Gastroesophageal sphincter (tissue), 3 donors: ENCODE data around the gene GRIK1.

ENCODE experiments used
- EP300 ChIP-seq: sonication (generic); formaldehyde crosslinking; IDR thresholded peaks from one replicate; pipeline ENCODE4 v1.6.1; 2017; ENCODE audit warnings: antibody characterized with exemption, mild to moderate bottlenecking
- POLR2A ChIP-seq, 2 donors: fragments of 450-650 bp; IDR thresholded peaks; one replicate each; pipeline ENCODE4 v1.6.1; 2017; ENCODE audit warnings: antibody characterized with exemption in 2 of 2, mild to moderate bottlenecking in 2 of 2, moderate library complexity in 1 of 2
- POLR2AphosphoS5 ChIP-seq: sonication (generic); formaldehyde crosslinking; IDR thresholded peaks from one replicate; pipeline ENCODE4 v1.6.1; 2017; ENCODE audit warnings: antibody characterized with exemption
- TF ChIP-seq, protein P1 (sequence below), 4 experiments: fragments of 200-600 bp in 2 of 4; fragments of 450-650 bp in 2 of 4; sonication (generic) in 1 of 4; IDR thresholded peaks; one replicate each; pipeline ENCODE4 v1.5.1; 2017 to 2019; ENCODE audit warnings: antibody characterized with exemption in 4 of 4, mild to moderate bottlenecking in 2 of 4, moderate library complexity in 2 of 4

DNA sequence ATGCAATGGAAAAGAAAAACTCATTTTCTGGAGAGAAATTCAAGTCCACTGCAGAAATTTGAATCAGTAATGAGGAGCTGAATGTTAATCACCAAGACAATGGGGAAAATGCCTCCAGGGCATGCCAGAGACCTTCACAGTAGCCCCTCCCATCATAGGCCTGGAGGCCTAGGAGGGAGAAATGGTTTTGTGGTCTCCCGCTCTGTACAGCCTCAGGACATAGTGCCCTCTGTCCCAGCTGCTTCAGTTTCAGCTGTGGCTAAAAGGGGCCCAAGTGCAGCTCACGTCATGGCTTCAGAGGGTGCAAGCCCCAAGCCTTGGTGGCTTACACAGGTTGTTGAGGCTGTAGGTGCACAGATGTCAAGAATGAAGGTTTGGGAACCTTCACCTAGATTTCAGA lies 223.0 kb downstream of the GRIK1 start:
- TF ChIP-seq POLR2A (IDR thresholded peaks at IDR 0.05) (no peak), POLR2AphosphoS5 (no peak), EP300 (no peak)
- TF ChIP-seq, protein P1, sequence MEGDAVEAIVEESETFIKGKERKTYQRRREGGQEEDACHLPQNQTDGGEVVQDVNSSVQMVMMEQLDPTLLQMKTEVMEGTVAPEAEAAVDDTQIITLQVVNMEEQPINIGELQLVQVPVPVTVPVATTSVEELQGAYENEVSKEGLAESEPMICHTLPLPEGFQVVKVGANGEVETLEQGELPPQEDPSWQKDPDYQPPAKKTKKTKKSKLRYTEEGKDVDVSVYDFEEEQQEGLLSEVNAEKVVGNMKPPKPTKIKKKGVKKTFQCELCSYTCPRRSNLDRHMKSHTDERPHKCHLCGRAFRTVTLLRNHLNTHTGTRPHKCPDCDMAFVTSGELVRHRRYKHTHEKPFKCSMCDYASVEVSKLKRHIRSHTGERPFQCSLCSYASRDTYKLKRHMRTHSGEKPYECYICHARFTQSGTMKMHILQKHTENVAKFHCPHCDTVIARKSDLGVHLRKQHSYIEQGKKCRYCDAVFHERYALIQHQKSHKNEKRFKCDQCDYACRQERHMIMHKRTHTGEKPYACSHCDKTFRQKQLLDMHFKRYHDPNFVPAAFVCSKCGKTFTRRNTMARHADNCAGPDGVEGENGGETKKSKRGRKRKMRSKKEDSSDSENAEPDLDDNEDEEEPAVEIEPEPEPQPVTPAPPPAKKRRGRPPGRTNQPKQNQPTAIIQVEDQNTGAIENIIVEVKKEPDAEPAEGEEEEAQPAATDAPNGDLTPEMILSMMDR (IDR thresholded peaks at IDR 0.05) = no peak
